Calu3 (cell line): ENCODE data around the gene VPS37D. TPM values are rescaled to one million over a fixed set of nuclear protein-coding genes. Genes with fewer than 3 reads are reported as not detected.
"Not testable (repeated sequence)": the region's sequence is repeated elsewhere in the genome, so short reads cannot be mapped to it uniquely, and the experiment has no call there.

Experiments used
- BruUV-seq: library from RNA; stranded (reverse); fragments of 400-500 nt; replicated peaks from 2 replicates; lab custom pipeline; 2021; lab: Mats Ljungman, UMichigan
- CTCF ChIA-PET: fragments of 300-600 bp; sonication (Branson Sonifier 250); formaldehyde crosslinking; loops from one replicate; lab custom pipeline; 2022; ENCODE audit warnings: antibody characterized with exemption; lab: Charles Lee
- DNase-seq: peaks from one replicate; pipeline ENCODE4 v3.0.0; 2022
- H3K27ac Mint-ChIP-seq: one replicate; pipeline ENCODE4 v1.8.0; 2022; ENCODE audit warnings: mixed read lengths; ENCODE audit not compliant: unreplicated experiment
- H3K27me3 Mint-ChIP-seq: one replicate; pipeline ENCODE4 v1.8.0; 2022; ENCODE audit warnings: mixed read lengths; ENCODE audit not compliant: unreplicated experiment
- H3K36me3 Mint-ChIP-seq: one replicate; pipeline ENCODE4 v1.8.0; 2022; ENCODE audit warnings: mild to moderate bottlenecking, moderate library complexity, mixed read lengths; ENCODE audit not compliant: insufficient read depth, unreplicated experiment
- H3K4me1 Mint-ChIP-seq: one replicate; pipeline ENCODE4 v1.8.0; 2022; ENCODE audit warnings: mild to moderate bottlenecking, low read depth, mixed read lengths; ENCODE audit not compliant: unreplicated experiment
- H3K4me3 Mint-ChIP-seq: one replicate; pipeline ENCODE4 v1.8.0; 2022; ENCODE audit warnings: mild to moderate bottlenecking, low read depth, moderate library complexity, mixed read lengths; ENCODE audit not compliant: unreplicated experiment
- H3K9me3 Mint-ChIP-seq: one replicate; pipeline ENCODE4 v1.8.0; 2022; ENCODE audit warnings: low read depth, mixed read lengths; ENCODE audit not compliant: unreplicated experiment
- CTCF ChIP-seq: fragments of 200-600 bp; IDR thresholded peaks from one replicate; pipeline ENCODE4 v1.8.0; 2022; ENCODE audit warnings: antibody characterized with exemption; ENCODE audit not compliant: unreplicated experiment
- intact Hi-C: fragments of 100-400 bp; cut with micrococcal nuclease; formaldehyde crosslinking; loops from one replicate; pipeline ENCODE4 v1.10.0; 2022; ENCODE audit not compliant: unreplicated experiment
- total RNA-seq: library from RNA; stranded (reverse); gene quantifications from 2 replicates; pipeline ENCODE4 v1.2.3, GENCODE V29; 2022

VPS37D gene
- total RNA-seq, 1 experiment from 2014 or later = 0.94 TPM

GRCh38 chr7:73712773-73713172 lies 45.1 kb downstream of the VPS37D start:
- H3K9me3 Mint-ChIP-seq = no peaks in the 10 kb centered on the region
- DNase-seq = no peak

GRCh38 chr7:73713319-73713718 lies 45.7 kb downstream of the VPS37D start:
- H3K27me3 Mint-ChIP-seq, H3K27ac Mint-ChIP-seq: not testable (repeated sequence)

More at GRCh38 chr7:73712773-73713172, 45.1 kb downstream of the VPS37D start:
- H3K4me1 Mint-ChIP-seq = peaks cover 33% of the 10 kb centered on the region
- CTCF ChIA-PET = no interaction called here
- no peaks in the 10 kb centered on the region for H3K27me3 Mint-ChIP-seq
- no peak for TF ChIP-seq CTCF
- H3K4me3 Mint-ChIP-seq = no peak overlapping the region
- BruUV-seq = no TSS peak
- peak overlapping the region; percentile 67 for H3K27ac Mint-ChIP-seq
- intact Hi-C loops = no loop called here
- H3K36me3 Mint-ChIP-seq = peaks cover 45% of the 10 kb centered on the region

GRCh38 chr7:73715648-73716317 lies 48.2 kb downstream of the VPS37D start:
- H3K4me3 Mint-ChIP-seq = peak overlapping the region; percentile 49
- CTCF ChIA-PET = interaction anchor here (0.5 to 1.1 kb wide), 4 partner anchors 9 to 287 kb away, joined by 3 to 6 read pairs (median 4); partner anchors contain the start of gene ABHD11
- H3K27ac Mint-ChIP-seq = peak overlapping the region; percentile 60
- H3K36me3 Mint-ChIP-seq = peaks cover 60% of the 10 kb centered on the region
- BruUV-seq = no TSS peak
- intact Hi-C loops = no loop called here
- H3K4me1 Mint-ChIP-seq = peaks cover 37% of the 10 kb centered on the region
- no peak for TF ChIP-seq CTCF
- H3K27me3 Mint-ChIP-seq = no peaks in the 10 kb centered on the region
- no peaks in the 10 kb centered on the region for H3K9me3 Mint-ChIP-seq
- DNase-seq = peak; percentile 87

More at GRCh38 chr7:73713319-73713718, 45.7 kb downstream of the VPS37D start:
- H3K4me3 Mint-ChIP-seq, BruUV-seq, DNase-seq, CTCF ChIA-PET, H3K9me3 Mint-ChIP-seq, intact Hi-C loops: not testable (repeated sequence)
- Mint-ChIP-seq H3K36me3 (peaks cover 49% of the 10 kb centered on the region), H3K4me1 (peaks cover 37% of the 10 kb centered on the region)

- no peaks in the 10 kb centered on the region for H3K9me3 Mint-ChIP-seq
- peaks cover 60% of the 10 kb centered on the region for H3K36me3 Mint-ChIP-seq
- no peak for DNase-seq
- no peak for TF ChIP-seq CTCF
- intact Hi-C loops = no loop called here
- peak overlapping the region; percentile 60 for H3K27ac Mint-ChIP-seq
- peak overlapping the region; percentile 49 for H3K4me3 Mint-ChIP-seq
- no TSS peak for BruUV-seq
- H3K27me3 Mint-ChIP-seq = no peaks in the 10 kb centered on the region
- CTCF ChIA-PET = interaction anchor here (0.5 to 1.1 kb wide), 5 partner anchors 9 to 287 kb away, joined by 3 to 6 read pairs (median 3); no protein-coding TSS in a partner anchor
- H3K4me1 Mint-ChIP-seq = peaks cover 37% of the 10 kb centered on the region
Measured at GRCh38 chr7:73716318-73716890, 48.8 kb downstream of the VPS37D start.
